IMR-90 (cell line): ENCODE results near the gene MTHFSD.

Source experiments
- CEBPB ChIP-seq: IDR thresholded peaks from 2 replicates; pipeline ENCODE4 v1.6.1; 2012; ENCODE audit warnings: low read depth, low read length, improper control_type of control experiment
- CTCF ChIP-seq: conservative IDR thresholded peaks from 2 replicates; pipeline ENCODE4 v1.5.1; 2012; ENCODE audit warnings: mild to moderate bottlenecking, low read depth, low read length, improper control_type of control experiment
- ELK1 ChIP-seq: fragments of 150-350 bp; IDR thresholded peaks from 2 replicates; pipeline ENCODE4 v1.6.1; 2016; ENCODE audit warnings: low read depth, mild to moderate bottlenecking, low read length, moderate library complexity, borderline replicate concordance
- MAZ ChIP-seq: IDR thresholded peaks from 2 replicates; pipeline ENCODE4 v1.6.1; 2012; ENCODE audit warnings: low read depth, mild to moderate bottlenecking, low read length, improper control_type of control experiment, moderate library complexity, borderline replicate concordance
- RAD21 ChIP-seq: IDR thresholded peaks from 2 replicates; pipeline ENCODE4 v1.6.1; 2012; ENCODE audit warnings: low read length, improper control_type of control experiment
- SMC3 ChIP-seq: fragments of 150-350 bp; IDR thresholded peaks from 2 replicates; pipeline ENCODE4 v1.6.1; 2016; ENCODE audit warnings: low read depth, mild to moderate bottlenecking, antibody characterized with exemption, low read length, moderate library complexity
- USF2 ChIP-seq: fragments of 150-350 bp; IDR thresholded peaks from 2 replicates; pipeline ENCODE4 v1.6.1; 2017; ENCODE audit warnings: mild to moderate bottlenecking, antibody characterized with exemption, low read length, low read depth

- no peak for TF ChIP-seq CTCF
- TF ChIP-seq MAZ, result no peak
- no peak for TF ChIP-seq SMC3
- no peak for TF ChIP-seq RAD21
- no peak for TF ChIP-seq CEBPB
- no peak for TF ChIP-seq USF2
- no peak for TF ChIP-seq ELK1
Measured at GRCh38 chr16:86584071-86584685, 29.1 kb upstream of the MTHFSD start.
